Measurements from ENCODE around the gene DCAF4.

Gene DCAF4

DNA sequence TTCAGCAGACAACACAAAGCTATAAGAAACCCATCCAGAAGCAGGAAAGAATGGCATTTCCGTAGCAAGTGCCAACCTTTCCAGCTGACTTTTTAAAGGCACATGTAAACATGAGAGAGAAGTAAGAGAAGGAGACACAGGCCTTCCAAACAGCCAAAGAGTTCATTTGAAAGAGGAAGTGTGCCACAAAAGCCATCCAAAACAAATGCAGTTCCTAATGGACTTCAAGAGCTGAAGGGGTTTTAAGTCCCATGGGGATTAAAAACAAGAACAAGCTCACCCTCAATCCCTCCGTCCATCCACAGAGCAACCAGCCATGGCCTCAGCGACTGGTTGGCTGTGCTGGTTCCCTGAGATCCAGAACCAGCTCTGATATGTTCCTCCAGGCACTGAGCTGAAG, 27.8 kb upstream of the DCAF4 start:
- DNase-seq = no peak

- DNase-seq = no peak
Measured at GRCh38 chr14:72901361-72901760, 24.9 kb upstream of the DCAF4 start.

GRCh38 chr14:72902801-72903530, 23.3 kb upstream of the DCAF4 start:
- no peak for DNase-seq

DNA sequence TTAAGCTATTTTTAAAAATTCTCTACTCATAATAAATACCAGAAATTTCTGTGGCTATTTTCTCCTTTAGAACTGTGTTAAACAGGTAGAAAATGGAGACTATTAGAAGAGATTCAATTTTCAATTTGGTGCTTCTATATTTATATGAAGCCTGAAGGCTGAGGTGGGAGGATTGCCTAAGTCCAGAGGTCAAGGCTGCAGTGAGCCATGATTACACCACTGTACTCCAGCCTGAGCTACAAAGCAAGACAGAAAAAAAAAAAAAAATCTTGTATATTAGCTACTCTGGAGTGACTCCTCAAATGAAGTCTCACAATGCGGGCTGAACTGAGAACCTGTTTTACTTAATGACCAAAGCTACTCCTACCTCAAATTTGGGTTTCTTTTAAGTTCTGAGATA, 22.5 kb upstream of the DCAF4 start:
- DNase-seq = no peak

- no peak for DNase-seq
Measured at GRCh38 chr14:72904218-72904617, 22.0 kb upstream of the DCAF4 start.

GRCh38 chr14:72904840-72905561, 21.3 kb upstream of the DCAF4 start:
- DNase-seq = peak; percentile 58

- no peak for DNase-seq
Measured at GRCh38 chr14:72906316-72906715, 19.9 kb upstream of the DCAF4 start.

- no peak for DNase-seq
Measured at GRCh38 chr14:72906879-72907278, 19.4 kb upstream of the DCAF4 start.

DNA sequence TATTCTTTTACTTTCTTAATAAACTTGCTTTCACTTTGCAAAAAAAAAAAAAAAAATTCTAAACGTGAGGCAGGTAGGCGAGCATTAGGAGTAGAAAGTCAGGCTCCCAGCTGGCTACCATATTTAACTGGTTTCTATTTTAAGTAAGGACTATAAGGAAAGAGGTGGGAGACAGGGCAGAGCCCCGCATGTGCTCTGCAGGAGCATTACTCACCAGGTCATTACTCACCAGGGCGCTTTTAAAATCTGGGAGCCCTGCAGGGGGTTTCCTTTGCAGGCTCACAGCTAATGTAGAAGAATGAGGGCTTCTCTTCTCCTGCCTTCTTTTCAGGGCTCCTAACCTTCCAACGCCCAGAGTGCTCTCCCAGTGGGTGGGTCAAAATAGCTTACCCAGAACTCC, 18.4 kb upstream of the DCAF4 start:
- DNase-seq = no peak

- no peak for DNase-seq
Measured at GRCh38 chr14:72909163-72909562, 17.1 kb upstream of the DCAF4 start.

- no peak for DNase-seq
Measured at GRCh38 chr14:72913809-72914208, 12.5 kb upstream of the DCAF4 start.

DNA sequence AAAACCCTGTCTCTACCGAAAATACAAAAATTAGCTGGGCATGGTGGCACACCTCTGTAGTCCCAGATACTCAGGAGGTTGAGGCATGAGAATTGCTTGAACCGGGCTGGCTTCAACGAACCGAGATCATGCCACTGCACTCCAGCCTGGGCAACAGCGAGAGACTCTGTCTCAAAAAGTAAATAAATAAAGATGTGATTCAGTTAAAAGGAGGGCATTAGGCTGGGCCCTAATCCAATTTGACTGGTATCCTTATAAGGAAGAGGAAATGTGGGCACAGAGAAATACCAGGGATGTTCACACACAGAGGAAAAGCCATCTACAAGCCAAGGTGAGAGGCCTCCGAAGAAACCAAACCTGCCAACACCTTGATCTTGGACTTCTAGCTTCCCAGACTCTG, 10.1 kb upstream of the DCAF4 start:
- DNase-seq = no peak

DNA sequence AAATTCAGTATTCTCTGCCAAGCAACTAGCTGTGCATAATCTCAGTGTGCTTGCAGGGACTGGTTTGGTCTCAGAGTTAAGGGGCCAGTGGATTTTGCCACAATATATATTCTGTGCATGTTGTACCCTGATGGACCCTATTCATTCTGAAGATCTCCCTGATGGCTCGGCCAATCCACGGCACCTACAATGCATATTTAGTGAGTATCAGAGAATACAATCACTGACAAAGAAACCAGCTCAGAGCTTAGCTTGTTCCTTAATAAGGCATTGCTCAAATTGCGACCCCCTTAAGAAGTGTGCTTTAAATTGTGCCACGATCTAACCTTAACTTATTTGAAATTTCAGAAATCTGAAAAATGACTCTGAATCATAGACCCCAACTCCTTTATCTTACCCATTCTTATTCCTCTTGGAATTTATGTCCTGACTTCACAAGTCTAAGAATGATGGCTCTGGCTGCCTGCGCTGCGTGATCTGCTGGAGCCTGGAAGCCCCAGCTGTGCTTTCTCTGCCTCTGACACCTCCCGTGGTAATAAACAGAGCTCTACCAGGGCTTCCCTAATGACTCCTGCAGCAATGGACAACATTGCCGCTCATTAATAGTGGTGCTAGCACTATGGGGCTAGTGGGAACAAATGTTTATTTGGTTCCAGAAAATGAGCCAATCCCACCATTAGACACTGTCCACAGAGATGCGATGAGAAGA, 9.0 kb upstream of the DCAF4 start:
- no peak for DNase-seq

DNA sequence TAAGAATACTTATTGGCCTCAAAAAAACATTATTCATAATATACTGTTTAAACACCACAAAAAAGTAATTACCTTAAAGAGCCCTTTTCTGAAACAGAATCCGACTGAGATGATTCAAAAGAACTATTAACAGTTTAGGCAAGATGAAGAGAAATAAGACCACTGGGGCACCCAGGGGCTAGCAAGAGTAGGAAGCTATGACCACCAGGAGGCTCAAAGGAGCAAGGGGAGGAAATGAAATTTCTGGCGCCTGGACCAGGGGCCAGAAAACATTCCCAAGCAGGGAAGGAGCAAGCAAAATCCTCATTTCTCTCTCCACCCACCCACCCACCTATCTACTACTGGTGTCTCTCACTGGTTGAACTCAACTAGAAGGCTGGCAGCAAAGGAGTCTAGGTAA, 6.3 kb upstream of the DCAF4 start:
- no peak for DNase-seq

DNA sequence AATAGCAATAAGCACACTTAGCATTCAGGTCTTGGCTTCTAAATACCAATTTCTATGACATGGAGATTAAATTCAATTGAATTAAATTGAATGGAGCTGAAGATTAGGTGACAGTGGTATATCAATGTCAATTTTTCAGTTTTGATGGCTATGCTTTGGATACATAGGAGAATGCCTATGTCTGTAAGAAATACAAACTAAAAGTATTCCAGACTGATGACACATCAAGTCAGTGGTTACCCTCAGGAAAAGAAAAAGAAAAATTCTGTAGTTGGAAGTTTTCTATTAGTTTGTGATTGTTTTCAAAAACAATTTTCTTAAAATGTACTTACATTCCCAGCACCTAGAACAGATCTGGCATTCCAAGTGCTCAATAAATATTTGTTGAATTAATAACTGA, 4.9 kb upstream of the DCAF4 start:
- no peak for DNase-seq

- DNase-seq = no peak
Measured at GRCh38 chr14:72924337-72924736, 1.9 kb upstream of the DCAF4 start.

GRCh38 chr14:72925171-72925759, 999 bp upstream of the DCAF4 start:
- no peak for DNase-seq

DNA sequence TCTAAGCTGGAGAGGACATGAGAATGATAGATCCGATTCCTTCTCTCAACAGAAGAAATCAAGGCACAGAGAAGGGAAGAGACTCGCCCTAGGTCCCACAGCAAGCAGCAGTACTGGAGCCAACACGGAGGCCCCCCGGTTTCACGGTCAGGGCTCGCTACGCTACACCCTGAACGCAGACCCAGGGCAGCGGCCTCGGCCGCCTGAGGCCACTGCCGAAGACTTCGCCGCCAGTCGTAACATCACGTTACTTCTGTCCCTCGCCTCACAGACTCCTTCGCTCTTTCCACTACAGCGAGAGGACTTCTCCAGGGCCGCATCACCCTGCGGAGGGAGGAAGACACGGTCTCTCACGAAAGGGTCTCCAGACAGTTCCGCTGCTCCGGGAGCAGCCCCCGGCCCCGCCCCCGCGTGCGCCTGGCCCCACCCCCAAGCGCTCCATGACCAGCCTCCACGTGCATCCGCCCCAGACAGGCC, 411 bp upstream of the DCAF4 start:
- no peak for DNase-seq

DNA sequence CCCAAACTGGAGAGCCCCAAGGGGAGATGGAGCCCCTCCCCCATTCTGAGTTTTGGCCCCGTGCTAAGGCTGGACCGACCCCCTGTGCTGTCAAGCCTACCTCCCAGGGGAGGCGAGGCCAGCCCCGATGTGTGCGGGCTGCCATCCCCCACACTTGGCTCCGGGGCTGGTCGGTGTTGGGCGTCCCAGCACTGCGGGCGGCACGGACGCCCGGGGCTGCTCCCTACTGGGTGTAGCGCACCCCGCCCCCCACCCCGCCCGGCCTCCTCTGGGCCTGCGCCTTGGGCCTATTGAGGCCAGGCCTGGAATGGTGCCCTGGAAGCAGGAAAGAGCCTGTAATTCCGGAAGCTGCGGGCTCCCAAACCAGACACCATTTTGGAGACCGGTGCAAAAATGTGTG, 2.6 kb downstream of the DCAF4 start:
- DNase-seq = no peak

- DNase-seq = no peak
Measured at GRCh38 chr14:72929316-72930080, 3.2 kb downstream of the DCAF4 start.

- DNase-seq = no peak
Measured at GRCh38 chr14:72932893-72933292, 6.6 kb downstream of the DCAF4 start.

- no peak for DNase-seq
Measured at GRCh38 chr14:72939630-72940029, 13.4 kb downstream of the DCAF4 start.
